Muscle layer of colon (tissue), 2 donors: ENCODE data around the gene SESN1.

Source experiments
- H3K27ac ChIP-seq: one replicate; pipeline ENCODE4 v1.7.0; 2013; ENCODE audit warnings: low read depth, mild to moderate bottlenecking, low read length, moderate library complexity
- H3K27me3 ChIP-seq, 2 donors: one replicate each; pipeline ENCODE4 v1.7.0; 2013; ENCODE audit warnings: low read length in 2 of 2, mild to moderate bottlenecking in 2 of 2; ENCODE audit not compliant: insufficient read depth in 2 of 2, control insufficient read depth in 1 of 2
- H3K36me3 ChIP-seq: one replicate; pipeline ENCODE4 v1.7.0; 2013; ENCODE audit warnings: mild to moderate bottlenecking, low read length; ENCODE audit not compliant: insufficient read depth
- H3K4me1 ChIP-seq: one replicate; pipeline ENCODE4 v1.7.0; 2013; ENCODE audit warnings: mild to moderate bottlenecking, low read length; ENCODE audit not compliant: insufficient read depth
- H3K4me3 ChIP-seq, 2 donors: one replicate each; pipeline ENCODE4 v1.7.0; 2013; ENCODE audit warnings: low read length in 2 of 2, low read depth in 1 of 2, mild to moderate bottlenecking in 1 of 2, moderate library complexity in 1 of 2
- H3K9ac ChIP-seq: one replicate; pipeline ENCODE4 v1.7.0; 2013; ENCODE audit warnings: low read length
- H3K9me3 ChIP-seq: one replicate; pipeline ENCODE4 v1.7.0; 2013; ENCODE audit warnings: mild to moderate bottlenecking, low read length
- donor health status: abdominal sarcoma.
- donor health status: Adenocarcinoma of cecum.

The SESN1 gene

DNA sequence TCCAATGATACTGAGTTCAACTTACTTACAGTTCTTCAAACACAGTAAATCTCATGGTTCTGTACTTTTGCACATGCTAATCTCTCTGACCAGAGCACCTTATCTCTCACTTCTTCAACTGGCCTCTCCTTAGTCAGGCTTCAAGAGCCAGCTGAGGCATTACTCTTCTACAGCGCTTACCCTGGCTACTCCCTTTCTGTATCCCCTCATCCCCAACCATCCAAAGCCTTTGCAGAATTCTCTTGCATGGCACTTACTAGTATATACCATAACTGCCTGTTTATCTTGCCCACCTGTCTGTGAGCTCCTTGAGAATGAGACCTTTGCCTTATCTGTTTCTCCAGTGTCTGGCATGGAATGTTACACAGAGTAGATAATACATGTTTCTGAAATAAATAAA is 49.2 kb downstream of the SESN1 start:
- Histone ChIP-seq H3K9me3 (no peaks in the 10 kb centered on the region), H3K4me1 (no peaks in the 10 kb centered on the region), H3K27me3 (no peaks in the 10 kb centered on the region), H3K27ac (no peak overlapping the region), H3K4me3 (no peak overlapping the region), H3K9ac (no peak overlapping the region), H3K36me3 (no peaks in the 10 kb centered on the region)

DNA sequence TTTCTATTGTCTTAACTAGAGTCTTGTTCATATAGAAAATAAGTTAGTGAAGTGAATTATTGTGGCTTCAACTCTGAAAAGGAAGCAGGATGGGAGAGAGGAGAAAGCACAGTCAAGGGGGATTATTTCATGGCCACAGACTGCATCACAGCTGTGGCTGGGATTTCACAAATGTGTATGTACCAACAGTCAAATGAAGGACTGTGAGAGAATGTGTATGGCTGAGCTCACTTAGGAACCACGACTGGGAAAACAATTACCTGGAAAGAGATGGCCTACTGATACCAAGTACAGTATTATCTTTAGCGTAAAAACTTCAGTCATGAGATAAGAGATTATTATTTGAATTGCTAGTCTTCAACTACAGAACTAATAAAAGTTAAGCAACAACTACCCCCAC is 54.9 kb downstream of the SESN1 start:
- Histone ChIP-seq H3K27ac (no peak overlapping the region), H3K4me3 (no peak overlapping the region), H3K9me3 (no peaks in the 10 kb centered on the region), H3K36me3 (no peaks in the 10 kb centered on the region), H3K4me1 (peaks cover 10% of the 10 kb centered on the region), H3K9ac (no peak overlapping the region), H3K27me3 (no peaks in the 10 kb centered on the region)

- H3K9me3 ChIP-seq = no peaks in the 10 kb centered on the region
- H3K4me3 ChIP-seq = no peak overlapping the region
- H3K27ac ChIP-seq = no peak overlapping the region
- H3K4me1 ChIP-seq = peaks cover 13% of the 10 kb centered on the region
- no peak overlapping the region for H3K9ac ChIP-seq
- no peaks in the 10 kb centered on the region for H3K36me3 ChIP-seq
- H3K27me3 ChIP-seq = no peaks in the 10 kb centered on the region
These were observed 55.7 kb downstream of the SESN1 start for GRCh38 chr6:109038837-109039398.

DNA sequence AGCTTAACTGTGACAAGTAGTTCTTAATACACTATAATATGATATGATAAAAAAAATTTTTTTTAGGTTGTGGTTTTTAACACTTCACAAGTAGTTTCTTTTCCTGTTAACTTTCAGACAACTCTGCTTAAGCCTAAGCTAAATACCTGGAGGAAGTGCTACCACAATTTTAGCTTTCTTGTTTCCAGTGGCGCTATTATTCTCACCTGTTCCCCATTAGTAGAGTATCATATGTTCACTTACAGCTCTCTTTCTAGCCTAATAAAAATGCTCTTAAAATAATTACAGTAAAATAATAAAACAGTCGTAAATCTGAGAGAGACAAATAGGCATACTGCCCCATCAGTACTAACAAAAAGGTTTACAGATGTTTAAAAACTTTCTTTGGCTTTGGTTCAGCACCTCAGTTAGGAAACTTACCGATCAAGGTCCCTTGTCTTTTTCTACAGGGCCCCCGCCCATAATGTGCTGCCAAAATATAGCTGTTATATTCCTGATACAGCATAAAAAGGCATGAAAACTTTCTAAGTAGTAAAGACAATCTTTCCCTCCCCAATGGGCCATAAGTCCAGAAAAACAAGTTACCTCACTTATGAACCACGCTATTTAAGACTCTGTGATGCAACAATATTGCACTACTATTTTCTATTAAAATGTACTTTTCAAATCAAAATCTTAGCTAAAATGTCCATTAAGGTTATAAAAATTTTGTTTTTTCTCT is 57.9 kb downstream of the SESN1 start:
- Histone ChIP-seq H3K27ac (no peak overlapping the region), H3K9ac (no peak overlapping the region)

GRCh38 chr6:109034526-109034925 is 60.1 kb downstream of the SESN1 start:
- Histone ChIP-seq H3K36me3 (no peaks in the 10 kb centered on the region), H3K27me3 (no peaks in the 10 kb centered on the region), H3K9ac (no peak overlapping the region), H3K27ac (no peak overlapping the region), H3K9me3 (no peaks in the 10 kb centered on the region), H3K4me1 (peaks cover 13% of the 10 kb centered on the region), H3K4me3 (no peak overlapping the region)

More for the DNA sequence above, 57.9 kb downstream of the SESN1 start:
- no peaks in the 10 kb centered on the region for H3K27me3 ChIP-seq
- H3K4me1 ChIP-seq = peaks cover 13% of the 10 kb centered on the region
- H3K36me3 ChIP-seq = no peaks in the 10 kb centered on the region
- no peak overlapping the region for H3K4me3 ChIP-seq
- no peaks in the 10 kb centered on the region for H3K9me3 ChIP-seq

DNA sequence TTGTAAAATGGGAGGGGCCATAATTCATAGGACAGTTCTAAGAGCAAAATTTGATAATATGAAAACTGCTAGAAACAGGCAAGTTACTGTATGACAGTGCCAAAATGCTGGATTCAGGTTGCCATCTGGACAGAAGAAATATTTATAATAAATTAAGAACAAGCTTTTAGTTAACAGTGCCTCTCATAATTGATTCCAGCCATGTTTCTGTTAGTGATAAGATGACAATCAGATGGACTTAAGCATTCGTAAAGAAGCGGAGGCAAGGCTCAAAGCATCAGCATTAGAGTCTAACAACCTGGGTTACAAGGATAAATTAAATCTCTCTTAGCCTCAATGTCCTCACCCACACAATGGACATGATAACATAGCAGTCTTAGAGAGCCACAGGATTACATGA is 61.0 kb downstream of the SESN1 start:
- H3K9ac ChIP-seq = no peak overlapping the region
- peaks cover 14% of the 10 kb centered on the region for H3K4me1 ChIP-seq
- H3K27me3 ChIP-seq = no peaks in the 10 kb centered on the region
- H3K27ac ChIP-seq = no peak overlapping the region
- H3K36me3 ChIP-seq = no peaks in the 10 kb centered on the region
- no peaks in the 10 kb centered on the region for H3K9me3 ChIP-seq
- no peak overlapping the region for H3K4me3 ChIP-seq

DNA sequence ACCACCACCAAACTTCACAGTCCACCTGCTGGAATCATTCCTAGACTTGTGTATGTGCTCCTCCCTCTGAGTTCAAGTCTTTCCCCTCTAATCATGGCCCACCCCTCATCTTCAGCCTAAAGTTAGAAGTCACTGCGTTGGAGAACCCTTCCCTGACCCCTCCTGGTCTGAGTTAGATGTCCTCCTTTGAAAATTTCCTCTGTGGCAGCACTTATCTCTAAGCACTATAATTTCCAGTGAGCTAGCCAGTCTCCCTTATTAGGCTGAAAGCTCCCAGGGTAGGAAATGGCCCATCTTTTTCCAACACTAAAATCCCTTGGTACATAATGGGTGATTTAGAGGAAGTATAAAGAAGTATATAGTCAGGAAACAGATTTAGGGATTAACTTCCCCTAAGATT is 63.2 kb downstream of the SESN1 start:
- Histone ChIP-seq H3K4me3 (no peak overlapping the region), H3K4me1 (peaks cover 9% of the 10 kb centered on the region), H3K9ac (no peak overlapping the region), H3K9me3 (no peaks in the 10 kb centered on the region), H3K27ac (no peak overlapping the region), H3K27me3 (no peaks in the 10 kb centered on the region), H3K36me3 (no peaks in the 10 kb centered on the region)

- Histone ChIP-seq H3K9ac (no peak overlapping the region), H3K27me3 (no peaks in the 10 kb centered on the region), H3K4me1 (peaks cover 5% of the 10 kb centered on the region), H3K27ac (no peak overlapping the region), H3K36me3 (no peaks in the 10 kb centered on the region), H3K4me3 (no peak overlapping the region), H3K9me3 (no peaks in the 10 kb centered on the region)
These were observed 65.3 kb downstream of the SESN1 start for GRCh38 chr6:109029313-109029712.

DNA sequence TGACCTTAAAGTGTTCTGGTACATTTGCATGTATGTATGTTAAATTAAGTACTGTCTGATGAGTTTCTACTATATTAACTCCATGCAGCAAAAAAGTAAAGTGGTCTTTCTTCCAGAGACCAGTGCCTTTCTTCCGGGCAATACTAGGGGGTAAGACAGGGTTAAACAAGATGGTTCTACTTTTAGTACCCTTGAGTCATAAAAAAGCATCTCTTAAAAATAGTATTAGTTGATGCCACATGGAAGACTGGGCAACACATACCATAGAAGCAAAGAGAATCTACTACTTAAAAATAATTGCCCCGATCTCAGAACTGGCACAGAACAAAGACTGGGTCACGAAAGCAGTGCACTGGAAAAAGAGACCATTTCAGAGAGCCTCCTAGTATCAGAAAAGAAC is 66.2 kb downstream of the SESN1 start:
- no peak overlapping the region for H3K27ac ChIP-seq
- H3K9ac ChIP-seq = no peak overlapping the region
- no peaks in the 10 kb centered on the region for H3K9me3 ChIP-seq
- H3K4me3 ChIP-seq = no peak overlapping the region
- H3K36me3 ChIP-seq = no peaks in the 10 kb centered on the region
- H3K4me1 ChIP-seq = peaks cover 7% of the 10 kb centered on the region
- no peaks in the 10 kb centered on the region for H3K27me3 ChIP-seq

DNA sequence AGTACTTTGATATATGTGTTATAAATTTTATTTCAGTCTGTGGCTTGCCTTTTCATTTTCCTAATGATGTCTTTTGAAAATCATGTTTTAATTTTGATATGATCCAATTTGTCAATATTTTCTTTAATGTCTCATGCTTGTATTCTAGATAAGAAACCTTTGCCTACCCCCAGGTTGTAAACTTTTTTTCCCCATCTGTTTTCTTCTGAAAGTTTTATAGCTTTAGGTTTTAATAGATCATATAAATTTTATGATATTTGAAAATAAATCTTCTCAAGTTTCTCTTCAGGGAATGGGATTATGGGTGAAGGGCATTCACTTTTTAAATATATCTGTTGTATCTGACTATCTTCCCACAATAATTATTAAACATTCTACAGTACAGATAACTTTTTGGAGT is 66.7 kb downstream of the SESN1 start:
- H3K27me3 ChIP-seq = no peaks in the 10 kb centered on the region
- H3K27ac ChIP-seq = no peak overlapping the region
- H3K4me3 ChIP-seq = no peak overlapping the region
- H3K36me3 ChIP-seq = no peaks in the 10 kb centered on the region
- H3K9me3 ChIP-seq = no peaks in the 10 kb centered on the region
- no peak overlapping the region for H3K9ac ChIP-seq
- H3K4me1 ChIP-seq = peaks cover 11% of the 10 kb centered on the region

DNA sequence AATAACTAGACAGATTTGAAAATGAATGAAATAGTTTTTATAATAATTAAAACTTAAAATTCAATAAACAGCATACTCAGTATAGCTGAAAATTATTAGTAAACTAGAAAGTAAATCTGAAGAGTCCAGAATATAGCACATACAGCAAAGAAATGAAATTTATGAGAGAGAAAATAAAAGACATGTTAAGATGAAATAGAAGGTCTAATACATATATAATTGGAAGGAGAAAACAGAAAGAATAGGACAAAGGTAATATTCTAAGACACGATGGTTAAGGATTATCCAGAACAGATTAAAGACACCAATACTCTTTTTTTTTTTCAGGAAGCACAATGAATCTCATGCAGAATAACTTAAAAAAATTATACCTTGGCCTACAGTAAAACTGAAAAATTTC is 69.0 kb downstream of the SESN1 start:
- H3K4me1 ChIP-seq = peaks cover 11% of the 10 kb centered on the region
- no peak overlapping the region for H3K9ac ChIP-seq
- no peak overlapping the region for H3K27ac ChIP-seq
- no peaks in the 10 kb centered on the region for H3K27me3 ChIP-seq
- no peaks in the 10 kb centered on the region for H3K9me3 ChIP-seq
- no peak overlapping the region for H3K4me3 ChIP-seq
- H3K36me3 ChIP-seq = no peaks in the 10 kb centered on the region

- no peaks in the 10 kb centered on the region for H3K27me3 ChIP-seq
- H3K4me1 ChIP-seq = peaks cover 11% of the 10 kb centered on the region
- no peaks in the 10 kb centered on the region for H3K36me3 ChIP-seq
- H3K27ac ChIP-seq = no peak overlapping the region
- H3K9me3 ChIP-seq = no peaks in the 10 kb centered on the region
- no peak overlapping the region for H3K9ac ChIP-seq
- H3K4me3 ChIP-seq = no peak overlapping the region
These were observed 69.9 kb downstream of the SESN1 start for GRCh38 chr6:109024784-109025183.
